Activated T-cell treated with anti-CD3 and anti-CD28 coated beads, Interleukin-2, amount 50 U/mL, for 1 hour (primary cell): Measurements from ENCODE around the gene REV1.

Source experiments
- DNase-seq: peaks from one replicate; pipeline ENCODE4 v3.0.0-alpha.2; 2020

The REV1 gene

GRCh38 chr2:99445065-99445464 is 44.8 kb downstream of the REV1 start:
- DNase-seq = no peak

GRCh38 chr2:99444222-99444621 is 45.6 kb downstream of the REV1 start:
- DNase-seq = no peak

- DNase-seq = no peak
These were observed 47.0 kb downstream of the REV1 start for GRCh38 chr2:99442837-99443236.

GRCh38 chr2:99439971-99440505 is 49.8 kb downstream of the REV1 start:
- DNase-seq = no peak

GRCh38 chr2:99436874-99437273 is 52.9 kb downstream of the REV1 start:
- no peak for DNase-seq

- DNase-seq = no peak
These were observed 56.5 kb downstream of the REV1 start for GRCh38 chr2:99433340-99433739.

- DNase-seq = no peak
These were observed 58.1 kb downstream of the REV1 start for GRCh38 chr2:99431587-99432275.

GRCh38 chr2:99430614-99431291 is 59.1 kb downstream of the REV1 start:
- DNase-seq = no peak

- DNase-seq = no peak
These were observed 64.8 kb downstream of the REV1 start for GRCh38 chr2:99425022-99425421.

- DNase-seq = no peak
These were observed 65.4 kb downstream of the REV1 start for GRCh38 chr2:99424371-99424770.

GRCh38 chr2:99422599-99422998 is 67.2 kb downstream of the REV1 start:
- no peak for DNase-seq

- no peak for DNase-seq
These were observed 68.3 kb downstream of the REV1 start for GRCh38 chr2:99421469-99421868.

GRCh38 chr2:99420751-99421299 is 69.0 kb downstream of the REV1 start:
- DNase-seq = no peak

GRCh38 chr2:99420031-99420430 is 69.8 kb downstream of the REV1 start:
- no peak for DNase-seq

GRCh38 chr2:99417396-99417795 is 72.4 kb downstream of the REV1 start:
- no peak for DNase-seq

GRCh38 chr2:99414566-99414965 is 75.3 kb downstream of the REV1 start:
- no peak for DNase-seq

- no peak for DNase-seq
These were observed 79.5 kb downstream of the REV1 start for GRCh38 chr2:99410276-99410675.

- DNase-seq = no peak
These were observed 83.7 kb downstream of the REV1 start for GRCh38 chr2:99406137-99406536.

GRCh38 chr2:99404797-99405669 is 84.8 kb downstream of the REV1 start:
- no peak for DNase-seq

GRCh38 chr2:99404039-99404796 is 85.6 kb downstream of the REV1 start:
- DNase-seq = no peak

- DNase-seq = no peak
These were observed 86.3 kb downstream of the REV1 start for GRCh38 chr2:99403524-99403923.

- DNase-seq = no peak
These were observed 86.7 kb downstream of the REV1 start for GRCh38 chr2:99403084-99403483.
